GM23338 (cell line): ENCODE data around the gene TCERG1. TPM values are rescaled to one million over a fixed set of nuclear protein-coding genes. Genes with fewer than 3 reads are reported as not detected.

Source experiments
- ATAC-seq: fragments of 200-7000 bp; cut with Tn5 transposase; 3 replicates; pipeline ENCODE4 v1.9.1; 2020
- DNase-seq: peaks from one replicate; pipeline ENCODE4 v3.0.0-alpha.2; 2015; ENCODE audit warnings: low spot score
- H2AFZ ChIP-seq: fragments of 200-600 bp; sonication (generic); 2 replicates; pipeline ENCODE4 v1.8.0; 2016; ENCODE audit warnings: antibody characterized with exemption, mild to moderate bottlenecking, moderate library complexity
- H3F3A ChIP-seq: fragments of 200-600 bp; sonication (generic); replicated peaks from 2 replicates; pipeline ENCODE4 v1.8.0; 2017; ENCODE audit warnings: antibody characterized with exemption, mixed run types, low read depth
- H3K27ac ChIP-seq: fragments of 200-600 bp; sonication (generic); 2 replicates; pipeline ENCODE4 v1.6.1; 2016; ENCODE audit warnings: low read depth
- H3K27me3 ChIP-seq: fragments of 200-600 bp; sonication (generic); 2 replicates; pipeline ENCODE4 v1.8.0; 2016; ENCODE audit warnings: mild to moderate bottlenecking, mixed run types, moderate library complexity; ENCODE audit not compliant: insufficient read depth
- H3K36me3 ChIP-seq: fragments of 200-600 bp; sonication (generic); 2 replicates; pipeline ENCODE4 v1.8.0; 2016; ENCODE audit warnings: mild to moderate bottlenecking; ENCODE audit not compliant: insufficient read depth
- H3K4me1 ChIP-seq: fragments of 200-600 bp; sonication (generic); 2 replicates; pipeline ENCODE4 v1.8.0; 2016; ENCODE audit warnings: mild to moderate bottlenecking, moderate library complexity; ENCODE audit not compliant: insufficient read depth
- H3K4me2 ChIP-seq: fragments of 200-600 bp; sonication (generic); 2 replicates; pipeline ENCODE4 v1.7.1; 2017; ENCODE audit warnings: mixed run types
- H3K4me3 ChIP-seq: fragments of 200-600 bp; sonication (generic); 2 replicates; pipeline ENCODE4 v1.6.1; 2016; ENCODE audit warnings: mixed run types
- H3K79me2 ChIP-seq: fragments of 200-600 bp; sonication (generic); replicated peaks from 2 replicates; pipeline ENCODE4 v1.8.0; 2017; ENCODE audit warnings: mild to moderate bottlenecking; ENCODE audit not compliant: insufficient read depth
- H3K9me2 ChIP-seq: fragments of 200-600 bp; sonication (generic); 2 replicates; pipeline ENCODE4 v1.8.0; 2017; ENCODE audit not compliant: insufficient read depth
- H4K20me1 ChIP-seq: fragments of 200-600 bp; sonication (generic); replicated peaks from 2 replicates; pipeline ENCODE4 v1.8.0; 2017; ENCODE audit warnings: mild to moderate bottlenecking; ENCODE audit not compliant: insufficient read depth
- H3K27ac Mint-ChIP-seq: 2 replicates; pipeline ENCODE4 v1.8.0; 2020; ENCODE audit warnings: inconsistent platforms, mild to moderate bottlenecking, moderate library complexity, mixed read lengths
- H3K27me3 Mint-ChIP-seq: 3 replicates; pipeline ENCODE4 v1.8.0; 2022; ENCODE audit warnings: low read depth, mild to moderate bottlenecking, moderate library complexity, mixed read lengths, inconsistent platforms; ENCODE audit not compliant: insufficient read depth, poor library complexity
- H3K36me3 Mint-ChIP-seq: 3 replicates; pipeline ENCODE4 v1.8.0; 2021; ENCODE audit warnings: low read depth, mild to moderate bottlenecking, inconsistent platforms, moderate library complexity, mixed read lengths
- H3K4me1 Mint-ChIP-seq: 3 replicates; pipeline ENCODE4 v1.8.0; 2020; ENCODE audit warnings: mild to moderate bottlenecking, inconsistent platforms, mixed read lengths
- H3K4me3 Mint-ChIP-seq: 3 replicates; pipeline ENCODE4 v1.8.0; 2021; ENCODE audit warnings: moderate library complexity, mild to moderate bottlenecking, inconsistent platforms, mixed read lengths
- H3K9me3 Mint-ChIP-seq: 3 replicates; pipeline ENCODE4 v1.8.0; 2020; ENCODE audit warnings: moderate library complexity, mild to moderate bottlenecking, inconsistent platforms, mixed read lengths
- CTCF ChIP-seq, 2 experiments: fragments of 200-600 bp in 1 of 2; sonication (generic) in 1 of 2; conservative IDR thresholded peaks; 2 replicates each; pipeline versions ENCODE4 v1.5.1 to v1.6.1; 2016 to 2017; ENCODE audit warnings: antibody characterized with exemption in 2 of 2, low read depth in 2 of 2, mild to moderate bottlenecking in 2 of 2, moderate library complexity in 1 of 2
- ETS1 ChIP-seq: IDR thresholded peaks from 2 replicates; pipeline ENCODE4 v1.6.1; 2016; ENCODE audit warnings: antibody characterized with exemption
- EZH2 ChIP-seq: fragments of 200-600 bp; sonication (generic); IDR thresholded peaks from one replicate; pipeline ENCODE4 v1.8.0; 2017; ENCODE audit warnings: antibody characterized with exemption, mild to moderate bottlenecking, low read depth; ENCODE audit not compliant: unreplicated experiment
- POLR2AphosphoS5 ChIP-seq: IDR thresholded peaks from 2 replicates; pipeline ENCODE4 v1.6.1; 2016; ENCODE audit warnings: antibody characterized with exemption, low read depth
- REST ChIP-seq: IDR thresholded peaks from one replicate; pipeline ENCODE4 v1.6.1; 2018; ENCODE audit warnings: antibody characterized with exemption; ENCODE audit not compliant: unreplicated experiment
- STAT1 ChIP-seq: IDR thresholded peaks from one replicate; pipeline ENCODE4 v1.6.1; 2016; ENCODE audit warnings: antibody characterized with exemption; ENCODE audit not compliant: unreplicated experiment
- ZNF114 ChIP-seq: fragments of 250-450 bp; sonication (Bioruptor Pico); IDR thresholded peaks from 2 replicates; pipeline ENCODE4 v1.5.0; 2020; ENCODE audit warnings: mild to moderate bottlenecking, moderate library complexity
- ZNF462 ChIP-seq: fragments of 250-450 bp; sonication (Bioruptor Pico); IDR thresholded peaks from 2 replicates; pipeline ENCODE4 v1.5.0; 2020; ENCODE audit warnings: mild to moderate bottlenecking, moderate library complexity
- polyA plus RNA-seq: library from polyadenylated mRNA; unstranded; fragments of >200 nt; fragmentation: Nextera tagmentation; extraction: Ambion mirVana; gene quantifications from 2 replicates; pipeline ENCODE4 v1.2.1, GENCODE V29; 2016
- total RNA-seq: library from RNA; depleted of rRNA; stranded (reverse); fragments of >200 nt; shearing (Covaris generic); gene quantifications from 2 replicates; pipeline ENCODE4 v1.2.3, GENCODE V29; 2014

Gene TCERG1
- total and polyA plus RNA-seq, 2 experiments from 2014 or later: 127 to 178 TPM

GRCh38 chr5:146401021-146401420 is 46.1 kb upstream of the TCERG1 start (continued):
- TF ChIP-seq CTCF (conservative IDR thresholded peaks at IDR 0.05; ENCODE audit: low read depth in 2 of 2): no peak
- no peak for TF ChIP-seq POLR2AphosphoS5
- no peak for TF ChIP-seq STAT1
- TF ChIP-seq EZH2: no peak
- TF ChIP-seq ETS1: no peak

GRCh38 chr5:146402949-146403348 is 44.2 kb upstream of the TCERG1 start:
- H2AFZ ChIP-seq: peak overlapping the region; percentile 81; the same call in 1 of the 2 replicates

More at GRCh38 chr5:146402949-146403348, 44.2 kb upstream of the TCERG1 start:
- H3K36me3 Mint-ChIP-seq: no peaks in the 10 kb centered on the region
- Histone ChIP-seq H3K9me2 (no peaks in the 10 kb centered on the region), H3K4me3 (no peak overlapping the region), H3K79me2 (no peaks in the 10 kb centered on the region), H4K20me1 (no peaks in the 10 kb centered on the region), H3K36me3 (no peaks in the 10 kb centered on the region), H3K27me3 (no peaks in the 10 kb centered on the region), H3K4me2 (no peak overlapping the region), H3F3A (no peaks in the 10 kb centered on the region), H3K27ac (no peak overlapping the region), H3K4me1 (no peaks in the 10 kb centered on the region)
- TF ChIP-seq POLR2AphosphoS5 (no peak), REST (no peak), STAT1 (no peak), CTCF (conservative IDR thresholded peaks at IDR 0.05; ENCODE audit: low read depth in 2 of 2) (peak in 1 of 2 experiments; percentile 45; a peak in 2 of 4 replicates), ZNF114 (CRISPR knock-in tag) (no peak), ZNF462 (no peak)
- peaks cover 4% of the 10 kb centered on the region for H3K27me3 Mint-ChIP-seq
- H3K27ac Mint-ChIP-seq: no peak overlapping the region
- no peaks in the 10 kb centered on the region; the same call in 2 of the 3 replicates for H3K9me3 Mint-ChIP-seq
- peak; percentile 88 for ATAC-seq
- peak; percentile 41 for DNase-seq
- H3K4me3 Mint-ChIP-seq: no peak overlapping the region
- H3K4me1 Mint-ChIP-seq: peaks cover 7% of the 10 kb centered on the region
